Measurements from ENCODE around the gene ULK3.

DNA sequence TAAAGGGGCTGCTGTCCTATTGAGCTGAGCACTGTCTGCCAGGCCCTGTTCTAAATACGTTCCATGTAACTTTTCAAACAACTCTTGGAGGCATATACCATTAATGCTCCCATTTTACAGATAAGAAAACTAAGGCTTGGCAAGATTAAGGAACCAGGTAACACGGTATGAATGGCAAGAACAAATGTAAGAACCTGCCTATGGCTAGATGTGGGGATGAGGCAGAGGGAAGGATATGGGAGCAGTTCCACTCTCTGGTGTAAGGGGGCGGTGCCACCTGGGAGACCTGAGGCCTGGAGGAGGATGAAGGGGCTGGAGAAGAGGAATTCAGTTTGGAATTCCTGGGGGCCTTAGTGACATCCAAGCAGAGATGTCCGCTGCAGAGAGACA lies 34.1 kb downstream of the ULK3 start:
- TF ChIP-seq CTCF (IDR thresholded peaks at IDR 0.05; ENCODE audit: poor library complexity) (no peak), EZH2phosphoT487 (IDR thresholded peaks at IDR 0.05; ENCODE audit: low read depth, severe bottlenecking, unreplicated experiment) (no peak)

All from hepatocyte (in vitro differentiated cells).